ENCODE results near the gene HHIPL1. TPM values are rescaled to one million over a fixed set of nuclear protein-coding genes. Genes with fewer than 3 reads are reported as not detected.
A peak's percentile ranks its signal among the peaks of the same experiment; 100 is the strongest.
"Not testable (repeated sequence)": the region's sequence is repeated elsewhere in the genome, so short reads cannot be mapped to it uniquely, and the experiment has no call there.

Gene HHIPL1
- polyA plus RNA-seq, 1 donor, result 1.8 TPM

GRCh38 chr14:99634443-99634842 is 10.5 kb upstream of the HHIPL1 start:
- DNase-seq (ENCODE audit: low read depth), result no peak

- no peak for DNase-seq (ENCODE audit: low read depth)
Measured at GRCh38 chr14:99635116-99635515, 9.8 kb upstream of the HHIPL1 start.

GRCh38 chr14:99636487-99636886 is 8.4 kb upstream of the HHIPL1 start:
- DNase-seq (ENCODE audit: low read depth), result no peak

GRCh38 chr14:99637624-99638023 is 7.3 kb upstream of the HHIPL1 start:
- no peak for DNase-seq (ENCODE audit: low read depth)

GRCh38 chr14:99642771-99643170 is 2.2 kb upstream of the HHIPL1 start:
- not testable (repeated sequence) for DNase-seq (ENCODE audit: low read depth)

- DNase-seq (ENCODE audit: low read depth), result no peak
Measured at GRCh38 chr14:99643343-99643742, 1.6 kb upstream of the HHIPL1 start.

- no peak for DNase-seq (ENCODE audit: low read depth)
Measured at GRCh38 chr14:99644035-99644587, 818 bp upstream of the HHIPL1 start.

GRCh38 chr14:99645545-99646505 is 896 bp downstream of the HHIPL1 start:
- DNase-seq (ENCODE audit: low read depth), result no peak

- DNase-seq (ENCODE audit: low read depth), result no peak
Measured at GRCh38 chr14:99647411-99647810, 2.5 kb downstream of the HHIPL1 start.

- DNase-seq (ENCODE audit: low read depth), result no peak
Measured at GRCh38 chr14:99648027-99648784, 3.3 kb downstream of the HHIPL1 start.

- no peak for DNase-seq (ENCODE audit: low read depth)
Measured at GRCh38 chr14:99649219-99649618, 4.3 kb downstream of the HHIPL1 start.

GRCh38 chr14:99649643-99650042 is 4.7 kb downstream of the HHIPL1 start:
- no peak for DNase-seq (ENCODE audit: low read depth)

GRCh38 chr14:99650189-99650588 is 5.3 kb downstream of the HHIPL1 start:
- no peak for DNase-seq (ENCODE audit: low read depth)

- no peak for DNase-seq (ENCODE audit: low read depth)
Measured at GRCh38 chr14:99651953-99652746, 7.2 kb downstream of the HHIPL1 start.

- DNase-seq (ENCODE audit: low read depth), result peak; percentile 59
Measured at GRCh38 chr14:99654235-99654985, 9.5 kb downstream of the HHIPL1 start.

GRCh38 chr14:99655521-99655920 is 10.6 kb downstream of the HHIPL1 start:
- DNase-seq (ENCODE audit: low read depth), result no peak

GRCh38 chr14:99656171-99656570 is 11.2 kb downstream of the HHIPL1 start:
- DNase-seq (ENCODE audit: low read depth), result no peak

GRCh38 chr14:99657645-99658155 is 12.8 kb downstream of the HHIPL1 start:
- DNase-seq (ENCODE audit: low read depth), result no peak

- DNase-seq (ENCODE audit: low read depth), result no peak
Measured at GRCh38 chr14:99658218-99658845, 13.4 kb downstream of the HHIPL1 start.

GRCh38 chr14:99659333-99659741 is 14.4 kb downstream of the HHIPL1 start:
- DNase-seq (ENCODE audit: low read depth), result no peak

All from forelimb muscle (tissue), 1 donor.